CD4-positive, alpha-beta T cell treated with Interleukin-4 for 1 hour (primary cell): ENCODE measurements around the gene DOCK7.
"Not testable (repeated sequence)": the region's sequence is repeated elsewhere in the genome, so short reads cannot be mapped to it uniquely, and the experiment has no call there.

ENCODE experiments used
- DNase-seq, 2 donors: peaks; one replicate each; pipeline ENCODE4 v3.0.0-alpha.2; 2020 to 2022

The DOCK7 gene

GRCh38 chr1:62527346-62527745 is 160.8 kb downstream of the DOCK7 start:
- DNase-seq, result not testable (repeated sequence)

- DNase-seq, result no peak
These were observed 164.3 kb downstream of the DOCK7 start for GRCh38 chr1:62523860-62524259.

- DNase-seq, result no peak
These were observed 171.6 kb downstream of the DOCK7 start for GRCh38 chr1:62516600-62516999.

- no peak for DNase-seq
These were observed 173.3 kb downstream of the DOCK7 start for GRCh38 chr1:62514746-62515423.

- DNase-seq, result no peak
These were observed 175.2 kb downstream of the DOCK7 start for GRCh38 chr1:62513013-62513412.

- no peak for DNase-seq
These were observed 179.2 kb downstream of the DOCK7 start for GRCh38 chr1:62509028-62509427.

- DNase-seq, result peak in 1 of 2 donors; percentile 33
These were observed 179.9 kb downstream of the DOCK7 start for GRCh38 chr1:62508187-62508758.

- DNase-seq, result no peak
These were observed 188.0 kb downstream of the DOCK7 start for GRCh38 chr1:62500210-62500609.

- no peak for DNase-seq
These were observed 194.0 kb downstream of the DOCK7 start for GRCh38 chr1:62494137-62494536.

- no peak for DNase-seq
These were observed 194.5 kb downstream of the DOCK7 start for GRCh38 chr1:62493656-62494055.

GRCh38 chr1:62492521-62492920 is 195.7 kb downstream of the DOCK7 start:
- no peak for DNase-seq

- no peak for DNase-seq
These were observed 200.2 kb downstream of the DOCK7 start for GRCh38 chr1:62487956-62488355.

- no peak for DNase-seq
These were observed 203.2 kb downstream of the DOCK7 start for GRCh38 chr1:62484824-62485468.

- DNase-seq, result no peak
These were observed 206.5 kb downstream of the DOCK7 start for GRCh38 chr1:62481681-62482080.

GRCh38 chr1:62476525-62477219 is 211.5 kb downstream of the DOCK7 start:
- no peak for DNase-seq

- no peak for DNase-seq
These were observed 221.1 kb downstream of the DOCK7 start for GRCh38 chr1:62467092-62467491.

GRCh38 chr1:62462370-62462769 is 225.8 kb downstream of the DOCK7 start:
- no peak for DNase-seq

GRCh38 chr1:62457955-62458354 is 230.2 kb downstream of the DOCK7 start:
- DNase-seq, result no peak

- DNase-seq, result no peak
These were observed 235.2 kb downstream of the DOCK7 start for GRCh38 chr1:62452951-62453350.

- DNase-seq, result peak in 1 of 2 donors; percentile 23
These were observed 237.9 kb downstream of the DOCK7 start for GRCh38 chr1:62450301-62450700.

- DNase-seq, result no peak
These were observed 239.8 kb downstream of the DOCK7 start for GRCh38 chr1:62448221-62448933.

- no peak for DNase-seq
These were observed 243.5 kb downstream of the DOCK7 start for GRCh38 chr1:62444701-62445100.
